Activated CD8-positive, alpha-beta T cell treated with anti-CD3 and anti-CD28 coated beads for 36 hours (primary cell): Measurements from ENCODE around the gene SLC34A1. TPM values are rescaled to one million over a fixed set of nuclear protein-coding genes. Genes with fewer than 3 reads are reported as not detected.

ENCODE experiments used
- ATAC-seq: fragments of 200-7000 bp; cut with Tn5 transposase; one replicate; pipeline ENCODE4 v1.10.0; 2021; ENCODE audit warnings: mild to moderate bottlenecking, moderate library complexity
- CTCF ChIA-PET: fragments of 350-600 bp; sonication (Branson Sonifier 250); formaldehyde crosslinking; loops from one replicate; lab custom pipeline; 2021; ENCODE audit warnings: antibody characterized with exemption; lab: Charles Lee
- POLR2A ChIA-PET: fragments of 350-600 bp; sonication (Branson Sonifier 250); formaldehyde crosslinking; loops from one replicate; lab custom pipeline; 2021; ENCODE audit warnings: antibody characterized with exemption; lab: Charles Lee
- DNase-seq: peaks from one replicate; pipeline ENCODE4 v3.0.0-alpha.2; 2020
- H3K27ac Mint-ChIP-seq: one replicate; pipeline ENCODE4 v1.8.0; 2021; ENCODE audit warnings: mild to moderate bottlenecking, mixed read lengths
- H3K27me3 Mint-ChIP-seq: one replicate; pipeline ENCODE4 v1.8.0; 2021; ENCODE audit warnings: mixed read lengths
- H3K36me3 Mint-ChIP-seq: one replicate; pipeline ENCODE4 v1.8.0; 2021; ENCODE audit warnings: low read depth, mixed read lengths
- H3K4me1 Mint-ChIP-seq: one replicate; pipeline ENCODE4 v1.8.0; 2021; ENCODE audit warnings: low read depth, mixed read lengths
- H3K4me3 Mint-ChIP-seq: one replicate; pipeline ENCODE4 v1.8.0; 2021; ENCODE audit warnings: mild to moderate bottlenecking, moderate library complexity, mixed read lengths
- H3K9me3 Mint-ChIP-seq: one replicate; pipeline ENCODE4 v1.8.0; 2021; ENCODE audit warnings: mixed read lengths
- intact Hi-C: fragments of 100-400 bp; cut with micrococcal nuclease; formaldehyde crosslinking; loops from one replicate; pipeline ENCODE4 v1.10.0; 2022
- total RNA-seq, 2 experiments: library from RNA; stranded (reverse); gene quantifications; one replicate each; pipeline ENCODE4 v1.2.3, GENCODE V29; 2021
- TF ChIP-seq, protein P1 (sequence below): fragments of 200-600 bp; IDR thresholded peaks from one replicate; pipeline ENCODE4 v1.8.0; 2022; ENCODE audit warnings: antibody characterized with exemption, mild to moderate bottlenecking

SLC34A1 gene
- total RNA-seq, 2 experiments from 2014 or later = 0.29 to 0.43 TPM

DNA sequence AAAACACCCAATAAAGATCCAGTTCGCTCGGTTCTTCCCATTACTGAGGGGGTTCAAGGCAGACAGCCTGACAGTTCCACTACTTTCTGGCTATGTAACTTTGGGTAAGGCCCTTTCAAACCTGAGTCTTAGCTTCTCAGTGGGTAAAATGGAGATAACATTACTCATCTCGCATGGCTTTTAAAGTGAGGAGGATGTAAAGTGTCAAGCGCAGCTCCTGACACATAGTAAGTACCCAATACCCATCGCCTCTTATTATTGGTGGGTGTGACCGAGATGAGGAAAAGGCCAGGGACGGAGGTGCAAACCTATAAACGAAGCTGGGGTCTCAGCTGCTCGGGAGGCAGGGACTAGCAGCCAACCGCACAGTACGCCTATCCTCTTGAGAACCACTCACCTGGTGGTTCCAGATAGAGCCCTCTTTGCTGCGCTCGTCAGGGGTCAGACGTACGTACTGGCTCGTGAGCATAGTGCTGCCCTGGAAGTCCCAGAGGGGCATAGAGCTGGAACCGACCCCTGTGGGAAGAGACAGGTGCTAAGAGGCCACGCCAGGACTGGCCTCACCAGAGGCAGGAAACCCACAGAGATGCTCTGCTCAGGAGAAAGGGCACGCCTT lies 33.4 kb upstream of the SLC34A1 start:
- Mint-ChIP-seq H3K4me1 (peaks cover 54% of the 10 kb centered on the region), H3K9me3 (peaks cover 13% of the 10 kb centered on the region), H3K27ac (peak overlapping the region; percentile 100), H3K36me3 (peaks cover 20% of the 10 kb centered on the region), H3K27me3 (no peaks in the 10 kb centered on the region), H3K4me3 (peak overlapping the region; percentile 93)
- TF ChIP-seq, protein P1, sequence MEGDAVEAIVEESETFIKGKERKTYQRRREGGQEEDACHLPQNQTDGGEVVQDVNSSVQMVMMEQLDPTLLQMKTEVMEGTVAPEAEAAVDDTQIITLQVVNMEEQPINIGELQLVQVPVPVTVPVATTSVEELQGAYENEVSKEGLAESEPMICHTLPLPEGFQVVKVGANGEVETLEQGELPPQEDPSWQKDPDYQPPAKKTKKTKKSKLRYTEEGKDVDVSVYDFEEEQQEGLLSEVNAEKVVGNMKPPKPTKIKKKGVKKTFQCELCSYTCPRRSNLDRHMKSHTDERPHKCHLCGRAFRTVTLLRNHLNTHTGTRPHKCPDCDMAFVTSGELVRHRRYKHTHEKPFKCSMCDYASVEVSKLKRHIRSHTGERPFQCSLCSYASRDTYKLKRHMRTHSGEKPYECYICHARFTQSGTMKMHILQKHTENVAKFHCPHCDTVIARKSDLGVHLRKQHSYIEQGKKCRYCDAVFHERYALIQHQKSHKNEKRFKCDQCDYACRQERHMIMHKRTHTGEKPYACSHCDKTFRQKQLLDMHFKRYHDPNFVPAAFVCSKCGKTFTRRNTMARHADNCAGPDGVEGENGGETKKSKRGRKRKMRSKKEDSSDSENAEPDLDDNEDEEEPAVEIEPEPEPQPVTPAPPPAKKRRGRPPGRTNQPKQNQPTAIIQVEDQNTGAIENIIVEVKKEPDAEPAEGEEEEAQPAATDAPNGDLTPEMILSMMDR = no peak
- ATAC-seq (no peak), DNase-seq (no peak)
- intact Hi-C loops = no loop called here
- ChIA-PET CTCF (interaction anchor here (0.9 to 5.3 kb wide), 13 partner anchors 11 to 237 kb away, joined by 3 to 28 read pairs (median 7); no protein-coding TSS in a partner anchor), POLR2A (interaction anchor here (1.0 to 4.2 kb wide), 17 partner anchors 10 to 96 kb away, joined by 3 to 19 read pairs (median 5); partner anchors contain the start of genes GRK6, PRR7 and RAB24)

DNA sequence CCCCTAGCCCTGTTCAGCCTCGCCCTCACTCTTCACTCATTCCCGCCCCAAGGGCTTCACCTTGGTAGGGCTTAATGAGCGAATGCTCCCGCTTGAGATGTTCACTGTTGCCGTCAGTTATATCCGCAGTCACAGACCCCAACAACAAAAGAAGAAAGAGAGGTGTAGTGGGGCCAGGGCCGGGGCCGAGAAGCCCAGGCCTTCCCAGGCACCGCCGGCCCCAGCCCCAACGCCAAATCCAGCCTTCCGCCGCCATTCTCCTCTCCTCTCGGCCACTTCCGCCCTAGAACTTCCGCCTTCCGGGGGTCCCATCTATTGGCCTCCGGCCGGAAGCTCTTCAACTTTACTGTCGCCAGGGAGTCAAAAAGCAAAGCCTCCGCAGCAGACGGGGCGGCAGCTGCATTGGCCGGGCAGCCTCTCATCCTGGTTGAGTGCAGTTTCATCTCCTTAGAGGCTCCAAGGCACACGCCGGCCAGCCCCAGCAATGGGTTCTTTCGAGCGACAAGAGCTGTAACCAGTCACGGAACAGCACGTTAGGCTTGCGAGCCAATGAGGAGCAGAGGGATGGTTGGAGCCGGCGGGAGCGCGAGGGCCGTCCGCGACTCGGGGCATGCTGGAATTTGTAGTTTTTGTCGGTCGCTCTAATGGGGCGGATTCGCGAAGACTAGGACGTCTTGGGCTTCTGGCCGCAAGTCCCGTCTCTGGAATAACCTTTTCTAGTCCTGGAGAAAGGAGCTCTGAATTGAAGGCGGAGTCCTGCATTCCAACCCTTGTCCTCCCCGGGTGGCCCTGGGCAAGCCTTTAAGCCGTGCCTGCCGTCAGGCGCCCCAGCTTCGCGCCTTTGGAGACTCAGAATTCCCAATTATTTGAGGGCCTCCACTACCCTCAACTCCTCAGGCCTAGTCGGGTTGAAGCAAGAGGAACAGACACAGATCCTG lies 32.6 kb upstream of the SLC34A1 start, which contains the start of gene LMAN2:
TSS of gene LMAN2 (minus strand) at position 277 of the 938 bp plus-strand sequence. CDS start at position 256, 21 bp downstream.
- peak; percentile 98 for ATAC-seq
- intact Hi-C loops = no loop called here
- ChIA-PET CTCF (interaction anchor here (1.4 to 5.3 kb wide), 13 partner anchors 10 to 104 kb away, joined by 4 to 28 read pairs (median 8); no protein-coding TSS in a partner anchor), POLR2A (interaction anchor here (0.7 to 4.2 kb wide), 21 partner anchors 9 to 167 kb away, joined by 3 to 19 read pairs (median 4); partner anchors contain the start of genes GRK6, PRR7 and RAB24)
- H3K36me3 Mint-ChIP-seq = peaks cover 18% of the 10 kb centered on the region
- peaks cover 54% of the 10 kb centered on the region for H3K4me1 Mint-ChIP-seq
- TF ChIP-seq, protein P1 = no peak
- H3K27ac Mint-ChIP-seq = peak within 1 kb of the TSS; percentile 100
- peak within 1 kb of the TSS; percentile 93 for H3K4me3 Mint-ChIP-seq
- peak; percentile 96 for DNase-seq
- H3K27me3 Mint-ChIP-seq = no peaks in the 10 kb centered on the region
- H3K9me3 Mint-ChIP-seq = peaks cover 14% of the 10 kb centered on the region

DNA sequence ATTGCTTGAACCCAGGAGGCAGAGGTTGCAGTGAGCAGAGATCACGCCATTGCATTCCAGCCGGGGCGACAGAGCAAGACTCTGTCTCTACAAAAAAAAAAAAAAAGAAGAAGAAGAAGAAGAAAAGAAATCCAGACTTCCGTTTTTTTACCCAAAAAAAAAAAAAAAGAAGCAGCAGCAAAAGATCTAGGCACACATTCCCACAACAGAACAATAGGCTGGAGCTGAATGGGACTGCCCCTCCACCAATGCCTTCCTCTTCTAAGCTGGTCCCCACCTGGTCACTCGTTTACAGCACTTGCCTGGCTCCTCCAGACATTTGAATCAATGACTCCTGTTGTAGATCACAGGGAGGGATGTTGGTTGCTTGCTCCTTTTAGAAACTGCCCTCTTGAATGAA lies 31.1 kb upstream of the SLC34A1 start:
- TF ChIP-seq, protein P1 = no peak
- ChIA-PET POLR2A (interaction anchor here (1.1 to 4.2 kb wide), 4 partner anchors 40 to 101 kb away, joined by 3 to 15 read pairs (median 4); partner anchors contain the start of gene RAB24), CTCF (interaction anchor here (1.1 to 5.3 kb wide), 7 partner anchors 8 to 45 kb away, joined by 3 to 28 read pairs (median 9); no protein-coding TSS in a partner anchor)
- Mint-ChIP-seq H3K27me3 (no peaks in the 10 kb centered on the region), H3K4me3 (no peak overlapping the region), H3K27ac (no peak overlapping the region), H3K36me3 (peaks cover 11% of the 10 kb centered on the region), H3K9me3 (peaks cover 14% of the 10 kb centered on the region), H3K4me1 (peaks cover 55% of the 10 kb centered on the region)
- ATAC-seq = no peak
- intact Hi-C loops = no loop called here
- no peak for DNase-seq

DNA sequence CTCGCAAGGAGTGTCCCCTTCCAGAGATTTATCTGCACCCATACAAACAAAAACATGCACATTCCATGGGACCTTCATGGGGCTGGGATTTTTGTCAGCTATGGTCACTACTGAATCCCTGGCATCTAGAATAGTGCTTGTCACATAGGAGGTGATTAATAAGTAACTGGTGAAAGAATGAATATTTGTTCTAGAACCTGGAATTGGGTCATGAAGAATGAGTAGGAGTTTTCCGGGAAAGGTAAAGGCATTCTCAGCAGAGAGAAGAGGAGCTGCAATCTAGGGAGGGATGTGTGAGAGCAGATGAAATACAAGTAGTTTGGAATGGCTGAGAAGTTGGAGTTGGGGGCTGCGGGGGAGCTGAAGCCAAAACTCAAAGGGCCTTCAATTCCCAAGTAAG lies 30.0 kb upstream of the SLC34A1 start:
- peaks cover 11% of the 10 kb centered on the region for H3K36me3 Mint-ChIP-seq
- peaks cover 58% of the 10 kb centered on the region for H3K4me1 Mint-ChIP-seq
- no peak overlapping the region for H3K4me3 Mint-ChIP-seq
- ATAC-seq (no peak), DNase-seq (no peak)
- peaks cover 14% of the 10 kb centered on the region for H3K9me3 Mint-ChIP-seq
- H3K27ac Mint-ChIP-seq = no peak overlapping the region
- TF ChIP-seq, protein P1 = no peak
- no peaks in the 10 kb centered on the region for H3K27me3 Mint-ChIP-seq
- POLR2A ChIA-PET = interaction anchor here (1.4 kb wide), 2 partner anchors 23 to 27 kb away, joined by 3 to 4 read pairs; no protein-coding TSS in a partner anchor
- CTCF ChIA-PET = interaction anchor here (0.7 to 2.6 kb wide), 8 partner anchors 15 to 100 kb away, joined by 3 to 9 read pairs (median 3); no protein-coding TSS in a partner anchor
- intact Hi-C loops = no loop called here
